H1 (cell line): ENCODE measurements around the gene TPO. TPM values are rescaled to one million over a fixed set of nuclear protein-coding genes. Genes with fewer than 3 reads are reported as not detected.

Experiments
- CTCF ChIA-PET: fragments of 300-600 bp; sonication (Branson Sonifier 250); formaldehyde crosslinking; loops from one replicate; lab custom pipeline; 2021; ENCODE audit not compliant: partially characterized antibody; lab: Charles Lee
- POLR2A ChIA-PET: fragments of 300-600 bp; sonication (Branson Sonifier 250); formaldehyde crosslinking; loops from one replicate; lab custom pipeline; 2021; ENCODE audit warnings: inconsistent platforms; ENCODE audit not compliant: partially characterized antibody; lab: Charles Lee
- DNase-seq, 2 experiments: peaks; one replicate each; pipeline versions ENCODE4 v3.0.0 to v3.0.0-alpha.2; 2010 to 2022; ENCODE audit warnings: low spot score in 2 of 2, low read depth in 1 of 2, mixed read lengths in 1 of 2
- FAIRE-seq: peaks from 2 replicates; lab custom pipeline; 2011; peaks lifted over from hg19 to GRCh38; lab: Jason Lieb, UNC
- H2AFZ ChIP-seq: 2 replicates; pipeline ENCODE4 v1.8.1; 2012; ENCODE audit warnings: low read length, inconsistent platforms
- H2AK5ac ChIP-seq: 2 replicates; pipeline ENCODE4 v1.6.1; 2013; ENCODE audit warnings: low read depth, low read length
- H2BK120ac ChIP-seq: replicated peaks from 2 replicates; pipeline ENCODE3; 2013; ENCODE audit warnings: low read depth, low read length, inconsistent platforms
- H2BK12ac ChIP-seq: 2 replicates; pipeline ENCODE4 v1.6.1; 2013; ENCODE audit warnings: low read depth, low read length
- H2BK15ac ChIP-seq: 2 replicates; pipeline ENCODE4 v1.6.1; 2013; ENCODE audit warnings: low read length
- H2BK20ac ChIP-seq: 2 replicates; pipeline ENCODE4 v1.6.1; 2013; ENCODE audit warnings: low read length
- H2BK5ac ChIP-seq: 2 replicates; pipeline ENCODE4 v1.6.1; 2013; ENCODE audit warnings: low read depth, low read length
- H3K14ac ChIP-seq: 2 replicates; pipeline ENCODE4 v1.6.1; 2013; ENCODE audit warnings: inconsistent platforms; ENCODE audit not compliant: insufficient read length
- H3K18ac ChIP-seq: 2 replicates; pipeline ENCODE4 v1.6.1; 2013; ENCODE audit warnings: low read length; ENCODE audit errors: extremely low read depth
- H3K23ac ChIP-seq: 2 replicates; pipeline ENCODE4 v1.6.1; 2013; ENCODE audit warnings: inconsistent platforms; ENCODE audit not compliant: insufficient read length
- H3K23me2 ChIP-seq: 2 replicates; pipeline ENCODE4 v1.6.1; 2013; ENCODE audit warnings: low read depth, low read length
- H3K27ac ChIP-seq: 2 replicates; pipeline ENCODE4 v1.6.1; 2011; ENCODE audit warnings: low read depth, low read length, inconsistent platforms
- H3K27me3 ChIP-seq, 4 experiments: replicated peaks in 1 of 4; 1 replicate in 1 of 4; 2 replicates in 3 of 4; pipeline versions ENCODE4 v1.6.1 to v1.8.1; 2011 to 2013; ENCODE audit warnings: low read length in 3 of 4, mild to moderate bottlenecking in 3 of 4, inconsistent platforms in 2 of 4, mixed read lengths in 2 of 4, moderate library complexity in 1 of 4; ENCODE audit not compliant: control insufficient read depth in 3 of 4, insufficient read depth in 3 of 4; ENCODE audit errors: extremely low read depth in 1 of 4
- H3K36me3 ChIP-seq, 4 experiments: 2 replicates each; pipeline versions ENCODE4 v1.6.1 to v1.8.1; 2011 to 2013; ENCODE audit warnings: mild to moderate bottlenecking in 4 of 4, low read length in 3 of 4, moderate library complexity in 2 of 4, control low read depth in 1 of 4, inconsistent platforms in 1 of 4; ENCODE audit not compliant: insufficient read depth in 4 of 4, control insufficient read depth in 2 of 4
- H3K4ac ChIP-seq: replicated peaks from 2 replicates; pipeline ENCODE3; 2013; ENCODE audit warnings: low read length, low read depth, mixed read lengths, inconsistent platforms; ENCODE audit not compliant: insufficient read length
- H3K4me1 ChIP-seq, 4 experiments: replicated peaks in 1 of 4; 1 replicate in 1 of 4; 2 replicates in 3 of 4; pipeline versions ENCODE4 v1.6.1 to v1.8.1; 2011 to 2013; ENCODE audit warnings: low read length in 3 of 4, inconsistent platforms in 2 of 4, mixed read lengths in 1 of 4; ENCODE audit not compliant: insufficient read depth in 4 of 4, control insufficient read depth in 3 of 4
- H3K4me2 ChIP-seq, 2 experiments: 2 replicates each; pipeline versions ENCODE4 v1.6.1 to v1.8.1; 2011 to 2013; ENCODE audit warnings: low read depth in 2 of 2, low read length in 2 of 2, control low read depth in 1 of 2, inconsistent platforms in 1 of 2, mild to moderate bottlenecking in 1 of 2; ENCODE audit not compliant: insufficient read depth in 1 of 2
- H3K4me3 ChIP-seq, 4 experiments: fragments of 200-600, 300-600 bp in 1 of 4; sonication (generic), shearing (Covaris generic), sonication (Bioruptor Twin) in 1 of 4; 2 replicates each; pipeline versions ENCODE4 v1.5.1 to v1.8.1; 2011 to 2016; ENCODE audit warnings: low read length in 4 of 4, low read depth in 3 of 4, control low read depth in 2 of 4, inconsistent platforms in 2 of 4, mild to moderate bottlenecking in 2 of 4, mixed read lengths in 1 of 4, moderate library complexity in 1 of 4; ENCODE audit not compliant: insufficient read depth in 2 of 4; ENCODE audit errors: extremely low read depth in 1 of 4
- H3K56ac ChIP-seq: replicated peaks from 2 replicates; pipeline ENCODE3; 2013; ENCODE audit warnings: low read depth, mild to moderate bottlenecking, mixed read lengths, low read length, inconsistent platforms; ENCODE audit not compliant: insufficient read length
- H3K79me1 ChIP-seq: 2 replicates; pipeline ENCODE4 v1.6.1; 2013; ENCODE audit warnings: low read depth, low read length, control low read depth
- H3K79me2 ChIP-seq, 2 experiments: 2 replicates each; pipeline versions ENCODE4 v1.6.1 to v1.8.1; 2012 to 2013; ENCODE audit warnings: low read length in 2 of 2, mild to moderate bottlenecking in 2 of 2, inconsistent platforms in 1 of 2; ENCODE audit not compliant: insufficient read depth in 2 of 2, control insufficient read depth in 1 of 2
- H3K9ac ChIP-seq, 4 experiments: replicated peaks in 1 of 4; 1 replicate in 1 of 4; 2 replicates in 3 of 4; pipeline versions ENCODE4 v1.6.1 to v1.8.1; 2011 to 2013; ENCODE audit warnings: low read depth in 3 of 4, low read length in 3 of 4, control low read depth in 2 of 4, mild to moderate bottlenecking in 2 of 4, moderate library complexity in 2 of 4, inconsistent platforms in 1 of 4; ENCODE audit errors: extremely low read depth in 1 of 4
- H3K9me3 ChIP-seq, 2 experiments: 2 replicates each; pipeline versions ENCODE4 v1.6.1 to v1.8.1; 2012 to 2013; ENCODE audit warnings: mild to moderate bottlenecking in 2 of 2, moderate library complexity in 2 of 2, control low read depth in 1 of 2, inconsistent platforms in 1 of 2, low read depth in 1 of 2, low read length in 1 of 2, mixed read lengths in 1 of 2; ENCODE audit not compliant: insufficient read depth in 2 of 2
- H4K20me1 ChIP-seq, 2 experiments: replicated peaks in 1 of 2; 2 replicates each; pipeline versions ENCODE3 to v1.8.1; 2011 to 2013; ENCODE audit warnings: inconsistent platforms in 2 of 2, low read length in 2 of 2, mild to moderate bottlenecking in 1 of 2; ENCODE audit not compliant: insufficient read depth in 2 of 2, control insufficient read depth in 1 of 2
- H4K5ac ChIP-seq: 2 replicates; pipeline ENCODE4 v1.6.1; 2013; ENCODE audit warnings: low read length, low read depth, mixed read lengths, inconsistent platforms; ENCODE audit not compliant: insufficient read length
- H4K8ac ChIP-seq: 2 replicates; pipeline ENCODE4 v1.8.0; 2013; ENCODE audit warnings: mild to moderate bottlenecking, moderate library complexity, low read length, inconsistent platforms; ENCODE audit not compliant: insufficient read depth; ENCODE audit errors: extremely low read depth
- H4K91ac ChIP-seq: replicated peaks from 2 replicates; pipeline ENCODE3; 2013; ENCODE audit warnings: low read length, mixed read lengths, inconsistent platforms; ENCODE audit not compliant: insufficient read length
- MAFK ChIP-seq: IDR thresholded peaks from 2 replicates; pipeline ENCODE4 v1.6.1; 2012; ENCODE audit warnings: low read depth, mild to moderate bottlenecking, improper control_type of control experiment, low read length
- POLR2AphosphoS5 ChIP-seq: IDR thresholded peaks from 2 replicates; pipeline ENCODE4 v1.6.1; 2011; ENCODE audit warnings: low read depth, low read length
- POU5F1 ChIP-seq: IDR thresholded peaks from 2 replicates; pipeline ENCODE4 v1.6.1; 2011; ENCODE audit warnings: low read depth, mild to moderate bottlenecking, low read length, moderate library complexity
- RFX5 ChIP-seq: IDR thresholded peaks from 2 replicates; pipeline ENCODE4 v1.6.1; 2011; ENCODE audit warnings: low read depth, low read length, improper control_type of control experiment, borderline replicate concordance
- SAP30 ChIP-seq: fragments of 300-600 bp; sonication (generic); IDR thresholded peaks from 2 replicates; pipeline ENCODE4 v1.7.1; 2012; ENCODE audit warnings: low read length, moderate library complexity, mild to moderate bottlenecking, inconsistent platforms; ENCODE audit not compliant: insufficient read depth, insufficient replicate concordance
- SIRT6 ChIP-seq: IDR thresholded peaks from one replicate; pipeline ENCODE4 v1.7.1; 2012; ENCODE audit warnings: low read length, inconsistent platforms
- SP1 ChIP-seq: IDR thresholded peaks from 2 replicates; pipeline ENCODE4 v1.6.1; 2011; ENCODE audit warnings: low read depth, low read length
- SP4 ChIP-seq: IDR thresholded peaks from 2 replicates; pipeline ENCODE4 v1.6.1; 2012; ENCODE audit warnings: low read length, inconsistent platforms
- TAF1 ChIP-seq: IDR thresholded peaks from 2 replicates; pipeline ENCODE4 v1.6.1; 2011; ENCODE audit warnings: mild to moderate bottlenecking, low read depth, low read length
- WGBS, 2 experiments: shearing (Covaris generic) in 1 of 2; methylation state at CpG; one replicate each; pipeline versions ENCODE4 v1.1.6 to v1.1.7; 2013 to 2015; ENCODE audit warnings: low lambda C conversion rate in 2 of 2, mixed read lengths in 2 of 2, inconsistent platforms in 1 of 2, low coverage in 1 of 2, missing lambda C conversion rate in 1 of 2; ENCODE audit not compliant: insufficient replicate concordance in 2 of 2, insufficient coverage in 1 of 2, insufficient read length in 1 of 2; ENCODE audit errors: extremely low coverage in 1 of 2, missing lambda C conversion rate in 1 of 2; 5-methylcytosine and 5-hydroxymethylcytosine counted together
- polyA plus RNA-seq, 7 experiments: library from polyadenylated mRNA; depleted of rRNA in 3 of 7; stranded (reverse) in 5 of 7; unstranded in 2 of 7; fragments of >200 nt in 5 of 7; fragments of 200-250 nt in 2 of 7; gene quantifications; 1 replicate in 5 of 7; 2 replicates in 1 of 7; 4 replicates in 1 of 7; pipeline versions ENCODE4 v1.2.1 to v1.2.3, GENCODE V29; 2011 to 2013; ENCODE audit warnings: missing spikeins in 2 of 7, mixed read lengths in 2 of 7
- total RNA-seq: library from RNA; stranded (reverse); fragmentation: NEBNext Ultra II Directional; extraction: Animal tissue kit (Norgen Biotek cat#: 25700); gene quantifications from 2 replicates; pipeline ENCODE4 v1.2.1, GENCODE V29; 2021
- TF ChIP-seq, protein P1 (sequence below): IDR thresholded peaks from 2 replicates; pipeline ENCODE4 v1.6.1; 2012; ENCODE audit warnings: inconsistent platforms

Gene TPO
- total and polyA plus RNA-seq, 2 of the 8 experiments (the other 6 are each of a cell fraction or from before 2014, with no cell fraction given): not detected

DNA sequence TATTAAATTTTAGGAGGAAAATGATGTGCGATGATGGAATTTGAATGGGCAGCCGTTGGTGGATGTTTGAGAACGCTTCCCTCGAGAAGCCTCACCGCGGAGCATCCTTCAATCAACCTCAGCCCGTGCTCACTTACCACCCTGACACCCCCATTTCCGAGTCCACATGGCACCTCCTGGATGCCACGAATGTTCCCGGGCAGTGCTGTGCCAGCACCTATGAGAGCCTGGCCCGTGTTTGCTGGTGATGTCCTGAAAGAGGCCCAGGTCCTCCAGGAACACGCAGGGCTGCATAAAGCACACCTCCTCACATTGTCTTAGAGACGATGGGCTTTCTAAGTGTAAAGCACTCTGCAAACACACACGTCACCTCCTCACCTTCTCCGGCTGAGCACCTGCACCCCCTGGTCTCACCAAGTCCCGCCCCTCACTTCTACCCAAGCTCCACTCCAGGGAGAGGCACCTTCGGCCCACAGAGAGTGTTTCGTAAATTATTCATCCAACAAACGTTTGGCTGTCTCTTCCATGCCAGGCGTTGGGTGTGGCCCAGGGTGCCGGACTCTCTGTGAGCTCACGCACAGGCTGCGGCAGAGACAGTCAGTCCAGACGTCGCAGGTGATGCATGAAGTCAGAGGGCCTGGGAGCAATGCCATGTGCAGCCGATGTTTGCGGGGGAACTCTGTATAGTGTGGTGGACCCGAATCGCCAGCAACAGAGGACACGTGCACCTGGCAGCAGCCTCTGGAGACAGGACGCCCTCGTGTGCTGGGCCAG lies 150.0 kb downstream of the TPO start:
- Histone ChIP-seq H3K14ac (no peak overlapping the region), H3K9ac (no peak overlapping the region), H2BK12ac (no peak overlapping the region), H2BK20ac (no peak overlapping the region), H3K4ac (no peak overlapping the region), H2AFZ (no peak overlapping the region), H3K79me2 (no peaks in the 10 kb centered on the region), H3K23me2 (no peaks in the 10 kb centered on the region), H3K9me3 (peaks cover 2 to 6% of the 10 kb centered on the region in 2 experiments; a peak in 2 of 4 replicates), H3K4me2 (no peak overlapping the region), H3K23ac (no peak overlapping the region), H3K4me3 (no peak overlapping the region)
- POLR2A ChIA-PET: interaction anchor here (2.3 kb wide), 1 partner anchor 12 kb away, joined by 5 read pairs; no protein-coding TSS in a partner anchor
- CTCF ChIA-PET: interaction anchor here (0.6 to 2.5 kb wide), 7 partner anchors 9 to 188 kb away, joined by 3 to 11 read pairs (median 3); no protein-coding TSS in a partner anchor
- no peak for TF ChIP-seq SP4
- TF ChIP-seq RFX5: no peak
- TF ChIP-seq, protein P1, sequence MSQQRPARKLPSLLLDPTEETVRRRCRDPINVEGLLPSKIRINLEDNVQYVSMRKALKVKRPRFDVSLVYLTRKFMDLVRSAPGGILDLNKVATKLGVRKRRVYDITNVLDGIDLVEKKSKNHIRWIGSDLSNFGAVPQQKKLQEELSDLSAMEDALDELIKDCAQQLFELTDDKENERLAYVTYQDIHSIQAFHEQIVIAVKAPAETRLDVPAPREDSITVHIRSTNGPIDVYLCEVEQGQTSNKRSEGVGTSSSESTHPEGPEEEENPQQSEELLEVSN: no peak
- TF ChIP-seq SIRT6: no peak
- TF ChIP-seq MAFK: no peak
- no peak for TF ChIP-seq POU5F1
- no peak for TF ChIP-seq SAP30
- no peak for TF ChIP-seq POLR2AphosphoS5
- no peak for TF ChIP-seq TAF1
- no peak for TF ChIP-seq SP1
- TF ChIP-seq, all 59 proteins: peak for 0
- Histone ChIP-seq H3K79me1 (no peaks in the 10 kb centered on the region), H2AK5ac (no peak overlapping the region), H3K18ac (no peak overlapping the region), H4K20me1 (no peaks in the 10 kb centered on the region), H4K91ac (no peak overlapping the region), H3K36me3 (no peaks in the 10 kb centered on the region), H2BK15ac (no peak overlapping the region), H2BK120ac (no peak overlapping the region), H3K4me1 (peaks cover 0 to 4% (median under 1%) of the 10 kb centered on the region in 4 experiments; a peak in 1 of 7 replicates), H4K5ac (no peak overlapping the region), H3K27me3 (no peaks in the 10 kb centered on the region), H3K27ac (no peak overlapping the region), H4K8ac (no peak overlapping the region), H3K56ac (no peak overlapping the region), H2BK5ac (no peak overlapping the region)
- WGBS, 2 experiments: 93 to 100% methylated on average over 2 to 32 of the region's 32 CpGs
- DNase-seq (no peak), FAIRE-seq (no peak)
